ENCODE results near the gene SETD4.

DNA sequence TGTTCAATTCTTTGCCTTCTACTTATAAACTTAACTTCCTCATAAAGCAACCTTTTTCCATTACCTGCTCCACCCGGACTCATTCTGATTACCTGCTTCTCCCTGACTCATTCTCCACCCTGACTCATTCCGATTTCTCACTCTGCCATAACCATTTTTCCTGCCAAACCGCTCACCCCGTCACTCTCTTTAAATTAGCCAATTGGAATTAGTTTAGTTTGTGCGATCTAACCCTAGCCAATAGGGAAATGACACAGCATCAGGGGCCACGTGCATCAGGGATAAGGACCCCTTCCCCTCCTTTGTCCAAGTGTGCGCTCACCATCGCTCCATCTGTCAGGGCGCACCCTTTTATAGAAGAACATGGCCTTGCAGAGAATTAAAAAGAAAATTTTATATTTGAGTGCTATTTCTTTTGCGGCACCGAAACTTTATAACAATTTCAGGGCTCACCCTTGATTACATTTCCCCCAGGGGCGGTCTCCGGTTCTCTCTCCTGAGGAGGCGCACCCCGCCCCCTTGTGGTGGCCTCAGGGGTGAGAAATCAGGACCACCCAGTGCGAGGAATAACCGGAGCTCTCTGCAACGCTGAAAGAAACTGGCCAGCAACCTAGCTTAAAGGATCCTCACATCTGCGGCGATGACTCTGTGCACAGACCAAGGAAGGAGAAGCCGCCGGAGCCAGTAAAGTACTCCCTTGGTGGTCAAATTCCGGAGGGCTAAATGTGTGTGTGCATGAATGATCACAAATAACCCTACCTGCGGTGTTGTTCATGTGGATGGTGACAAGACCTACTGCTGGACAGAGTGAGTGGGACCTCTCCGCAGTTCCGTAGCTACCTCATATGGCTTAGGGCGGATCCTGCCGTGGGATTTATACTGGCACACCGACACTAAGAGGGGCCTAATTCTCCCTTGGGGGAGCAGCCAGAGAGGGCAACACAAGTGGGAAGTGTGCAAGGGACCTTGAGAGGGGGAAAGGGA, 44.3 kb upstream of the SETD4 start:
- no peak for TF ChIP-seq GABPA (IDR thresholded peaks at IDR 0.05; ENCODE audit: low read depth, low read length)
- no peak for TF ChIP-seq GABPA (CRISPR knock-in tag; IDR thresholded peaks at IDR 0.05; ENCODE audit: low read depth)
- TF ChIP-seq, protein P1, sequence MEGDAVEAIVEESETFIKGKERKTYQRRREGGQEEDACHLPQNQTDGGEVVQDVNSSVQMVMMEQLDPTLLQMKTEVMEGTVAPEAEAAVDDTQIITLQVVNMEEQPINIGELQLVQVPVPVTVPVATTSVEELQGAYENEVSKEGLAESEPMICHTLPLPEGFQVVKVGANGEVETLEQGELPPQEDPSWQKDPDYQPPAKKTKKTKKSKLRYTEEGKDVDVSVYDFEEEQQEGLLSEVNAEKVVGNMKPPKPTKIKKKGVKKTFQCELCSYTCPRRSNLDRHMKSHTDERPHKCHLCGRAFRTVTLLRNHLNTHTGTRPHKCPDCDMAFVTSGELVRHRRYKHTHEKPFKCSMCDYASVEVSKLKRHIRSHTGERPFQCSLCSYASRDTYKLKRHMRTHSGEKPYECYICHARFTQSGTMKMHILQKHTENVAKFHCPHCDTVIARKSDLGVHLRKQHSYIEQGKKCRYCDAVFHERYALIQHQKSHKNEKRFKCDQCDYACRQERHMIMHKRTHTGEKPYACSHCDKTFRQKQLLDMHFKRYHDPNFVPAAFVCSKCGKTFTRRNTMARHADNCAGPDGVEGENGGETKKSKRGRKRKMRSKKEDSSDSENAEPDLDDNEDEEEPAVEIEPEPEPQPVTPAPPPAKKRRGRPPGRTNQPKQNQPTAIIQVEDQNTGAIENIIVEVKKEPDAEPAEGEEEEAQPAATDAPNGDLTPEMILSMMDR (CRISPR knock-in tag; IDR thresholded peaks at IDR 0.05) = peak; percentile 65
- peak; percentile 8; the same call in 1 of the 2 replicates for TF ChIP-seq SMC3 (IDR thresholded peaks at IDR 0.05; ENCODE audit: low read length)
- no peak for TF ChIP-seq HOMEZ (CRISPR knock-in tag; IDR thresholded peaks at IDR 0.05; ENCODE audit: low read depth)
- TF ChIP-seq MAFK (conservative IDR thresholded peaks at IDR 0.05 in 1 of 2, IDR thresholded peaks at IDR 0.05 in 1 of 2; ENCODE audit: low read length in 2 of 2) = no peak
- no peak for TF ChIP-seq RBAK (CRISPR knock-in tag; IDR thresholded peaks at IDR 0.05)
- TF ChIP-seq, protein P2, sequence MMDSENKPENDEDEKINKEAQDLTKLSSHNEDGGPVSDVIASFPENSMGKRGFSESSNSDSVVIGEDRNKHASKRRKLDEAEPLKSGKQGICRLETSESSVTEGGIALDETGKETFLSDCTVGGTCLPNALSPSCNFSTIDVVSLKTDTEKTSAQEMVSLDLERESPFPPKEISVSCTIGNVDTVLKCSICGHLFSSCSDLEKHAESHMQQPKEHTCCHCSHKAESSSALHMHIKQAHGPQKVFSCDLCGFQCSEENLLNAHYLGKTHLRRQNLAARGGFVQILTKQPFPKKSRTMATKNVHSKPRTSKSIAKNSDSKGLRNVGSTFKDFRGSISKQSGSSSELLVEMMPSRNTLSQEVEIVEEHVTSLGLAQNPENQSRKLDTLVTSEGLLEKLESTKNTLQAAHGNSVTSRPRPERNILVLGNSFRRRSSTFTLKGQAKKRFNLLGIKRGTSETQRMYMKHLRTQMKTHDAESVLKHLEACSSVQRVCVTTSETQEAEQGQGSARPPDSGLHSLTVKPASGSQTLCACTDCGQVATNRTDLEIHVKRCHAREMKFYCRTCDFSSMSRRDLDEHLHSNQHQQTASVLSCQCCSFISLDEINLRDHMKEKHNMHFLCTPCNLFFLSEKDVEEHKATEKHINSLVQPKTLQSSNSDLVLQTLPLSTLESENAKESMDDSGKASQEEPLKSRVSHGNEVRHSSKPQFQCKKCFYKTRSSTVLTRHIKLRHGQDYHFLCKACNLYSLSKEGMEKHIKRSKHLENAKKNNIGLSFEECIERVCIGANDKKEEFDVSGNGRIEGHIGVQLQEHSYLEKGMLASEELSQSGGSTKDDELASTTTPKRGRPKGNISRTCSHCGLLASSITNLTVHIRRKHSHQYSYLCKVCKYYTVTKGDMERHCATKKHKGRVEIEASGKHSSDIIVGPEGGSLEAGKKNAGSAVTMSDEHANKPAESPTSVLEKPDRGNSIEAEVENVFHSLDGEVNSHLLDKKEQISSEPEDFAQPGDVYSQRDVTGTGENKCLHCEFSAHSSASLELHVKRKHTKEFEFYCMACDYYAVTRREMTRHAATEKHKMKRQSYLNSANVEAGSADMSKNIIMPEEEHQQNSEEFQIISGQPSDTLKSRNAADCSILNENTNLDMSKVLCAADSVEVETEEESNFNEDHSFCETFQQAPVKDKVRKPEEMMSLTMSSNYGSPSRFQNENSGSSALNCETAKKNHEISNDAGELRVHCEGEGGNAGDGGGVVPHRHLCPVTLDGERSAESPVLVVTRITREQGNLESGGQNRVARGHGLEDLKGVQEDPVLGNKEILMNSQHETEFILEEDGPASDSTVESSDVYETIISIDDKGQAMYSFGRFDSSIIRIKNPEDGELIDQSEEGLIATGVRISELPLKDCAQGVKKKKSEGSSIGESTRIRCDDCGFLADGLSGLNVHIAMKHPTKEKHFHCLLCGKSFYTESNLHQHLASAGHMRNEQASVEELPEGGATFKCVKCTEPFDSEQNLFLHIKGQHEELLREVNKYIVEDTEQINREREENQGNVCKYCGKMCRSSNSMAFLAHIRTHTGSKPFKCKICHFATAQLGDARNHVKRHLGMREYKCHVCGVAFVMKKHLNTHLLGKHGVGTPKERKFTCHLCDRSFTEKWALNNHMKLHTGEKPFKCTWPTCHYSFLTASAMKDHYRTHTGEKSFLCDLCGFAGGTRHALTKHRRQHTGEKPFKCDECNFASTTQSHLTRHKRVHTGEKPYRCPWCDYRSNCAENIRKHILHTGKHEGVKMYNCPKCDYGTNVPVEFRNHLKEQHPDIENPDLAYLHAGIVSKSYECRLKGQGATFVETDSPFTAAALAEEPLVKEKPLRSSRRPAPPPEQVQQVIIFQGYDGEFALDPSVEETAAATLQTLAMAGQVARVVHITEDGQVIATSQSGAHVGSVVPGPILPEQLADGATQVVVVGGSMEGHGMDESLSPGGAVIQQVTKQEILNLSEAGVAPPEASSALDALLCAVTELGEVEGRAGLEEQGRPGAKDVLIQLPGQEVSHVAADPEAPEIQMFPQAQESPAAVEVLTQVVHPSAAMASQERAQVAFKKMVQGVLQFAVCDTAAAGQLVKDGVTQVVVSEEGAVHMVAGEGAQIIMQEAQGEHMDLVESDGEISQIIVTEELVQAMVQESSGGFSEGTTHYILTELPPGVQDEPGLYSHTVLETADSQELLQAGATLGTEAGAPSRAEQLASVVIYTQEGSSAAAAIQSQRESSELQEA (CRISPR knock-in tag; IDR thresholded peaks at IDR 0.05; ENCODE audit: not compliant biosample characterization) = no peak
- TF ChIP-seq TAF1 (CRISPR knock-in tag; IDR thresholded peaks at IDR 0.05) = no peak
- no peak for TF ChIP-seq CREB3 (CRISPR knock-in tag; IDR thresholded peaks at IDR 0.05)

All from HepG2 (cell line).